ENCODE measurements around the gene TMC1.

DNA sequence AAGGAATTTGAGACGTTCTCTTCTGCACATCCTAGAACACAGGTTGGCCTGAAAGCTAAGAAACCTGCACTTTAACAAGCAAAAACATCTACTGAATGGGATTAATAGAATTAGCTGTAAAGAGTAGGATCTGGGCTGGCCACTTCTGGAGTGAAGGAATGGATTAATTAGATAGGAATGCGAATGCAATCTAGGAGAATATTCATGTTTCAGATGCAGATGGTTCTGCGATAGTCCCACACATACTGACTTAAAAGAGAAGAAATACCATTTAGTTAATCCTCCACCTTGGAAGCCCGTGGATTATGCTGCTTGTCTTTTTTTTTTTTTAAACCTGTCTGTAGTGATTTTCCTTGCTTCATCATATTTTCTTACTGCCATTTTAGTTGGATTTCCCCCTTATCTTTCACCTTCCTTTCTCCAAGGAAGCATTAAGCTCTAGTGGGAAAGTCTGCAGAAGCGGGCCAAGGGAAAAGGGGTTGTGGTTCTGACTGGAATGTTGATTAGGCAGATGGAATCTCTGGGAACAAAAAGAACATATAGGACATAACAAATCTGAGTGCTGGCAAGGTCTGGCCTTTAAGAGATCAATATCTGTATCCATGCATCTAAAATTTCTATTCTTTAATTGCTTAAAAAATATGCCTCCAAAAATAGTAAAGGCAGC is 279.1 kb downstream of the TMC1 start:
- TF ChIP-seq, protein P1, sequence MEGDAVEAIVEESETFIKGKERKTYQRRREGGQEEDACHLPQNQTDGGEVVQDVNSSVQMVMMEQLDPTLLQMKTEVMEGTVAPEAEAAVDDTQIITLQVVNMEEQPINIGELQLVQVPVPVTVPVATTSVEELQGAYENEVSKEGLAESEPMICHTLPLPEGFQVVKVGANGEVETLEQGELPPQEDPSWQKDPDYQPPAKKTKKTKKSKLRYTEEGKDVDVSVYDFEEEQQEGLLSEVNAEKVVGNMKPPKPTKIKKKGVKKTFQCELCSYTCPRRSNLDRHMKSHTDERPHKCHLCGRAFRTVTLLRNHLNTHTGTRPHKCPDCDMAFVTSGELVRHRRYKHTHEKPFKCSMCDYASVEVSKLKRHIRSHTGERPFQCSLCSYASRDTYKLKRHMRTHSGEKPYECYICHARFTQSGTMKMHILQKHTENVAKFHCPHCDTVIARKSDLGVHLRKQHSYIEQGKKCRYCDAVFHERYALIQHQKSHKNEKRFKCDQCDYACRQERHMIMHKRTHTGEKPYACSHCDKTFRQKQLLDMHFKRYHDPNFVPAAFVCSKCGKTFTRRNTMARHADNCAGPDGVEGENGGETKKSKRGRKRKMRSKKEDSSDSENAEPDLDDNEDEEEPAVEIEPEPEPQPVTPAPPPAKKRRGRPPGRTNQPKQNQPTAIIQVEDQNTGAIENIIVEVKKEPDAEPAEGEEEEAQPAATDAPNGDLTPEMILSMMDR (IDR thresholded peaks at IDR 0.05) = no peak
- no peak for TF ChIP-seq EP300 (IDR thresholded peaks at IDR 0.05)

Measured in ovary (tissue), 3 donors.